Ascending aorta (tissue), 1 donor: ENCODE results near the gene ALDH7A1. TPM values are rescaled to one million over a fixed set of nuclear protein-coding genes. Genes with fewer than 3 reads are reported as not detected.

Experiments used
- total RNA-seq: library from RNA; depleted of rRNA; stranded (reverse); fragments of >200 nt; gene quantifications from one replicate; pipeline ENCODE4 v1.1.0, GENCODE V29; 2016

Gene ALDH7A1
- total RNA-seq, 1 donor from 2014 or later: 1.4 TPM

Other genes starting within 250 kb of the ALDH7A1 start
- 55.6 TPM for gene GRAMD2B, start 171.8 kb downstream of the ALDH7A1 start, total RNA-seq
- gene PHAX, start 5.7 kb upstream of the ALDH7A1 start, total RNA-seq: 19.3 TPM
- gene LMNB1, start 181.9 kb upstream of the ALDH7A1 start, total RNA-seq: 1.3 TPM